Nephron (organoid): ENCODE results near the gene GRM3.

ENCODE experiments used
- H3K27ac Mint-ChIP-seq, 3 experiments: 2 replicates each; pipeline ENCODE4 v1.8.0; 2020; ENCODE audit warnings: mixed read lengths in 3 of 3, mild to moderate bottlenecking in 2 of 3, moderate library complexity in 1 of 3
- H3K27me3 Mint-ChIP-seq: 2 replicates; pipeline ENCODE4 v1.8.0; 2021; ENCODE audit warnings: low read depth, mild to moderate bottlenecking, moderate library complexity, mixed read lengths
- H3K36me3 Mint-ChIP-seq: 2 replicates; pipeline ENCODE4 v1.8.0; 2020; ENCODE audit warnings: low read depth, mixed read lengths
- H3K4me1 Mint-ChIP-seq: 2 replicates; pipeline ENCODE4 v1.8.0; 2020; ENCODE audit warnings: mixed read lengths
- H3K4me3 Mint-ChIP-seq, 3 experiments: 2 replicates each; pipeline ENCODE4 v1.8.0; 2020; ENCODE audit warnings: mild to moderate bottlenecking in 3 of 3, mixed read lengths in 3 of 3, moderate library complexity in 2 of 3
- H3K9me3 Mint-ChIP-seq: 2 replicates; pipeline ENCODE4 v1.8.0; 2020; ENCODE audit warnings: mixed read lengths
- CTCF ChIP-seq, 3 experiments: fragments of 200-600 bp; sonication (generic); IDR thresholded peaks; one replicate each; pipeline ENCODE4 v1.5.0; 2021; ENCODE audit warnings: antibody characterized with exemption in 3 of 3; ENCODE audit not compliant: unreplicated experiment in 3 of 3

The GRM3 gene

GRCh38 chr7:86645225-86645608, 1.5 kb downstream of the GRM3 start:
- Mint-ChIP-seq H3K4me3 (peak overlapping the region; percentile 78 to 80 (median 79)), H3K27ac (no peak overlapping the region), H3K4me1 (peaks cover 14% of the 10 kb centered on the region), H3K9me3 (no peaks in the 10 kb centered on the region), H3K36me3 (no peaks in the 10 kb centered on the region), H3K27me3 (peaks cover 64% of the 10 kb centered on the region)
- no peak for TF ChIP-seq CTCF (IDR thresholded peaks at IDR 0.05; ENCODE audit: unreplicated experiment in 3 of 3)

- TF ChIP-seq CTCF (IDR thresholded peaks at IDR 0.05; ENCODE audit: unreplicated experiment in 3 of 3) = no peak
- Mint-ChIP-seq H3K4me1 (peaks cover 14% of the 10 kb centered on the region), H3K9me3 (no peaks in the 10 kb centered on the region), H3K27ac (no peak overlapping the region), H3K36me3 (no peaks in the 10 kb centered on the region), H3K4me3 (no peak overlapping the region), H3K27me3 (peaks cover 58% of the 10 kb centered on the region)
These were observed 2.1 kb downstream of the GRM3 start for GRCh38 chr7:86645676-86646276.

GRCh38 chr7:86647385-86648094, 3.8 kb downstream of the GRM3 start:
- Mint-ChIP-seq H3K27ac (no peak overlapping the region), H3K36me3 (no peaks in the 10 kb centered on the region), H3K4me1 (peaks cover 14% of the 10 kb centered on the region), H3K27me3 (peaks cover 41% of the 10 kb centered on the region), H3K4me3 (no peak overlapping the region), H3K9me3 (no peaks in the 10 kb centered on the region)
- TF ChIP-seq CTCF (IDR thresholded peaks at IDR 0.05; ENCODE audit: unreplicated experiment in 3 of 3) = no peak

DNA sequence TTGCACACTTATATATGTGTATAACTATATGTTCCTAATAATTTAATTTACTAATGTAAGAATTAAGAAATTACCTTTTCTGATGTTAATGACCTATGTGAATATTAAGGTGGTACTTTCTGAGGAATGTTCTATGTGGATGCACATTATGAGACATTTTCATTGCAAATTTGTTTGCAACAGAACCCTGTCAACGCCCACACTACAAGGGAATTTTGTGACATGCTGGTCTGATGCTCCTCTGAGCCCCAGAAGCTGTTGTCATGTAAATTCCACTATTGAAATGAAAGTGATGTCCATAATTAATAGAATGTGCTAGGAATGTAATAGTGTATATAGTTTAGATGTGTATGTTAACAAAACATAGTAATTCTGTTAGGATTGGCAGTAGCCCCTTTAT, 4.5 kb downstream of the GRM3 start:
- Mint-ChIP-seq H3K36me3 (no peaks in the 10 kb centered on the region), H3K4me1 (peaks cover 14% of the 10 kb centered on the region), H3K27me3 (peaks cover 36% of the 10 kb centered on the region), H3K9me3 (no peaks in the 10 kb centered on the region), H3K4me3 (no peak overlapping the region), H3K27ac (no peak overlapping the region)
- no peak for TF ChIP-seq CTCF (IDR thresholded peaks at IDR 0.05; ENCODE audit: unreplicated experiment in 3 of 3)

DNA sequence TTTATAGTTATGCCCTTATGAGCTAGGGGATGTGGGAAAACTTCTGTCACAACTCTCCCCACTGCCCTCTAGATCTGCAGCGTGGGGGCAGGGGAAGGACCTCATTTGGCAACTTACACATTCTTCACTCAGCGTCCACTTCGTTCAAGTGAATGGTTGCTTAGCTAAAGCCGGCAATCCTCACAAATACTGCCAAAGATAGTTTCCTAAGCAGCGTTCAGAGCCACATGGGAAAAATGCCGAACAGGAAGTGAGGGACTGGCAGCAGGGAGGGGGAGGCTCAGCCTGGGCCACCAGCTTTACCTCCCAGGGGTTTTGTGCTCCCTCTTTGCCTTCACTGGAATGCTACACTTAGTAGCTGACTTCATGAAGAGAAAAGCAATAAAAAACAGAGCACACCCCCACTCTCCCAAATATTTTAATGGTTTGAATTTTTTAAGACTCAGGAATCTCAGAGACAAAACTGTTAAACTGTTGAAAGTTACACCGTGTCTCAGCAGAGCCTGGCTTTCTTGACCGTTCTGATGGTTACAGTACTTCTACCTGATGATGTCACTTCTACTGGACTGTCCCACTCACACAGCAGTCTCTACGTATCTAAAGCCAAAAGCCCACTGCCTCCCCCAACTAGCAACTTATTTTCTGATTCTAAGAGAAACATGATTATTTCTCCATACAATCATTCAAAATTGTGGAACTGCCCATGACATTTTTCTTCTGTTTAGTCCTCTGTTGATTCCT, 10.4 kb downstream of the GRM3 start:
- Mint-ChIP-seq H3K9me3 (no peaks in the 10 kb centered on the region), H3K4me3 (no peak overlapping the region)

More for the DNA sequence above, 10.4 kb downstream of the GRM3 start:
- H3K36me3 Mint-ChIP-seq = no peaks in the 10 kb centered on the region
- H3K4me1 Mint-ChIP-seq = no peaks in the 10 kb centered on the region
- no peaks in the 10 kb centered on the region for H3K27me3 Mint-ChIP-seq
- no peak for TF ChIP-seq CTCF (IDR thresholded peaks at IDR 0.05; ENCODE audit: unreplicated experiment in 3 of 3)
- no peak overlapping the region for H3K27ac Mint-ChIP-seq
